Mucosa of descending colon (tissue), 3 donors: Measurements from ENCODE around the gene FCHO1. TPM values are rescaled to one million over a fixed set of nuclear protein-coding genes. Genes with fewer than 3 reads are reported as not detected.

ENCODE experiments used
- ATAC-seq: fragments of 200-7000 bp; cut with Tn5 transposase; one replicate; pipeline ENCODE4 v1.9.1; 2020; ENCODE audit warnings: mild to moderate bottlenecking, moderate library complexity
- DNase-seq, 3 donors: peaks; one replicate each; pipeline ENCODE4 v3.0.0-alpha.2; 2020
- H3K36me3 ChIP-seq: fragments of 200-600 bp; one replicate; pipeline ENCODE4 v1.8.0; 2021; ENCODE audit warnings: low read depth, mild to moderate bottlenecking
- H3K4me1 ChIP-seq: fragments of 200-600 bp; one replicate; pipeline ENCODE4 v1.8.0; 2021; ENCODE audit warnings: low read depth, mild to moderate bottlenecking
- H3K4me3 ChIP-seq: fragments of 200-600 bp; one replicate; pipeline ENCODE4 v1.8.0; 2021; ENCODE audit warnings: mild to moderate bottlenecking
- H3K9me3 ChIP-seq: fragments of 200-600 bp; one replicate; pipeline ENCODE4 v1.8.0; 2021; ENCODE audit warnings: mild to moderate bottlenecking
- CTCF ChIP-seq: fragments of 200-600 bp; IDR thresholded peaks from one replicate; pipeline ENCODE4 v1.8.0; 2022; ENCODE audit warnings: antibody characterized with exemption, mild to moderate bottlenecking
- intact Hi-C, 2 donors: fragments of 100-400 bp; cut with DNase I in 1 of 2; cut with micrococcal nuclease in 1 of 2; formaldehyde crosslinking; loops; one replicate each; pipeline versions ENCODE4 v1.11.0 to v1.11.1; 2022; cut with DNase I, micrococcal nuclease
- total RNA-seq, 3 donors: library from RNA; stranded (reverse); fragmentation: NEBNext Ultra II Directional in 2 of 3; extraction: Animal tissue kit (Norgen Biotek cat#: 25700) in 2 of 3; gene quantifications; one replicate each; pipeline versions ENCODE4 v1.2.1 to v1.2.4, GENCODE V29; 2021 to 2023
- donor health status: DM: no; HTN: no; CAD: no; lungs with moderate emphysema.
- donor health status: DM: no; HTN: no; CAD: no.
- donor health status: DM: no; HTN: yes; CAD: no.

Gene FCHO1
- total RNA-seq, 3 donors from 2014 or later, result 3.4 to 4.4 (median 4.2) TPM

GRCh38 chr19:17784201-17785008 is 33.1 kb downstream of the FCHO1 start:
- ATAC-seq (peak; percentile 80), DNase-seq (peak in 2 of 3 donors; percentile 69 to 81)
- Histone ChIP-seq H3K9me3 (no peaks in the 10 kb centered on the region), H3K4me3 (no peak overlapping the region), H3K4me1 (no peaks in the 10 kb centered on the region), H3K36me3 (no peaks in the 10 kb centered on the region)
- peak; percentile 76 for TF ChIP-seq CTCF
- intact Hi-C loops, result no loop called here

- Histone ChIP-seq H3K36me3 (no peaks in the 10 kb centered on the region), H3K4me1 (peaks cover 23% of the 10 kb centered on the region), H3K4me3 (no peak overlapping the region), H3K9me3 (no peaks in the 10 kb centered on the region)
- no peak for DNase-seq
- intact Hi-C loops, result no loop called here
- no peak for TF ChIP-seq CTCF
- no peak for ATAC-seq
These were observed 36.1 kb downstream of the FCHO1 start for GRCh38 chr19:17787274-17787913.

- DNase-seq (no peak), ATAC-seq (no peak)
- Histone ChIP-seq H3K4me3 (no peak overlapping the region), H3K9me3 (no peaks in the 10 kb centered on the region), H3K36me3 (no peaks in the 10 kb centered on the region), H3K4me1 (peaks cover 23% of the 10 kb centered on the region)
- TF ChIP-seq CTCF, result no peak
- intact Hi-C loops, result no loop called here
These were observed 37.4 kb downstream of the FCHO1 start for GRCh38 chr19:17788632-17789031.

GRCh38 chr19:17790059-17790780 is 38.9 kb downstream of the FCHO1 start:
- Histone ChIP-seq H3K36me3 (no peaks in the 10 kb centered on the region), H3K4me3 (no peak overlapping the region), H3K4me1 (peaks cover 27% of the 10 kb centered on the region), H3K9me3 (no peaks in the 10 kb centered on the region)
- TF ChIP-seq CTCF, result no peak
- peak; percentile 76 to 85 (median 80) for DNase-seq
- intact Hi-C loops, result loop anchor here in 1 of 2 donors (10.0 kb wide), 1 partner anchor 65 kb away; the partner anchor contains the start of gene RPL18A
- ATAC-seq, result peak; percentile 77

GRCh38 chr19:17794412-17794730 is 43.1 kb downstream of the FCHO1 start:
- H3K4me3 ChIP-seq, result no peak overlapping the region
- no peaks in the 10 kb centered on the region for H3K9me3 ChIP-seq
- ATAC-seq (no peak), DNase-seq (no peak)
- TF ChIP-seq CTCF, result no peak
- H3K36me3 ChIP-seq, result no peaks in the 10 kb centered on the region
- intact Hi-C loops, result loop anchor here in 1 of 2 donors (10.0 kb wide), 1 partner anchor 60 kb away; the partner anchor contains the start of gene RPL18A
- H3K4me1 ChIP-seq, result peaks cover 39% of the 10 kb centered on the region
